Fibroblast of lung (primary cell): ENCODE results near the gene COL19A1. TPM values are rescaled to one million over a fixed set of nuclear protein-coding genes. Genes with fewer than 3 reads are reported as not detected.

ENCODE experiments used
- DNase-seq, 2 donors: peaks; one replicate each; pipeline versions ENCODE4 v3.0.0 to v3.0.0-alpha.2; 2010; ENCODE audit warnings: low read depth in 2 of 2
- H2AFZ ChIP-seq: 2 replicates; pipeline ENCODE4 v1.5.1; 2012; ENCODE audit warnings: low read length, control low read depth, inconsistent platforms
- H3K27ac ChIP-seq: 2 replicates; pipeline ENCODE4 v1.5.1; 2011; ENCODE audit warnings: low read length, control low read depth; ENCODE audit not compliant: insufficient read depth
- H3K27me3 ChIP-seq: 2 replicates; pipeline ENCODE4 v1.5.1; 2011; ENCODE audit warnings: mild to moderate bottlenecking, low read length; ENCODE audit not compliant: control insufficient read depth, insufficient read depth
- H3K36me3 ChIP-seq: 2 replicates; pipeline ENCODE4 v1.5.1; 2011; ENCODE audit warnings: low read length; ENCODE audit not compliant: control insufficient read depth, insufficient read depth
- H3K4me1 ChIP-seq: 2 replicates; pipeline ENCODE4 v1.5.1; 2011; ENCODE audit warnings: low read length; ENCODE audit not compliant: control insufficient read depth, insufficient read depth; ENCODE audit errors: extremely low read depth
- H3K4me2 ChIP-seq: 2 replicates; pipeline ENCODE4 v1.5.1; 2011; ENCODE audit warnings: low read length, control low read depth; ENCODE audit not compliant: insufficient read depth; ENCODE audit errors: extremely low read depth
- H3K4me3 ChIP-seq, 4 experiments: fragments of 200-600 bp in 1 of 4; sonication (generic) in 1 of 4; replicated peaks in 1 of 4; 2 replicates each; pipeline ENCODE4 v1.5.1; 2011 to 2016; ENCODE audit warnings: low read length in 4 of 4, low read depth in 3 of 4, mild to moderate bottlenecking in 3 of 4, control low read depth in 2 of 4, inconsistent platforms in 1 of 4, mixed read lengths in 1 of 4; ENCODE audit not compliant: insufficient read depth in 1 of 4; ENCODE audit errors: control extremely low read depth in 1 of 4
- H3K79me2 ChIP-seq: 2 replicates; pipeline ENCODE4 v1.5.1; 2012; ENCODE audit warnings: mild to moderate bottlenecking, low read length, inconsistent platforms; ENCODE audit not compliant: control insufficient read depth, insufficient read depth
- H3K9ac ChIP-seq: 2 replicates; pipeline ENCODE4 v1.5.1; 2011; ENCODE audit warnings: mild to moderate bottlenecking, low read length, control low read depth; ENCODE audit not compliant: insufficient read depth
- H3K9me3 ChIP-seq: 2 replicates; pipeline ENCODE4 v1.5.1; 2012; ENCODE audit warnings: low read depth, low read length; ENCODE audit not compliant: control insufficient read depth, insufficient read depth
- H4K20me1 ChIP-seq: 2 replicates; pipeline ENCODE4 v1.5.1; 2011; ENCODE audit warnings: low read length; ENCODE audit not compliant: control insufficient read depth, insufficient read depth; ENCODE audit errors: extremely low read depth
- CTCF ChIP-seq, 2 donors: IDR thresholded peaks in 1 of 2; conservative IDR thresholded peaks in 1 of 2; 1 replicate in 1 of 2; 2 replicates in 1 of 2; pipeline ENCODE4 v1.5.1; 2011 to 2012; ENCODE audit warnings: low read length in 2 of 2, control low read depth in 1 of 2, inconsistent platforms in 1 of 2, low read depth in 1 of 2, mild to moderate bottlenecking in 1 of 2
- EZH2 ChIP-seq: IDR thresholded peaks from 2 replicates; pipeline ENCODE4 v1.5.1; 2012; ENCODE audit warnings: low read length, control low read depth, mild to moderate bottlenecking; ENCODE audit errors: missing control alignments
- polyA plus RNA-seq, 2 donors: library from polyadenylated mRNA; depleted of rRNA in 1 of 2; stranded (reverse) in 1 of 2; unstranded in 1 of 2; fragments of >200 nt; gene quantifications; 2 replicates each; pipeline ENCODE4 v1.2.1, GENCODE V29; 2011 to 2012; ENCODE audit warnings: missing spikeins in 1 of 2
- total RNA-seq: library from RNA; depleted of rRNA; stranded (reverse); fragments of >200 nt; gene quantifications from 2 replicates; pipeline ENCODE4 v1.2.1, GENCODE V29; 2014

The COL19A1 gene
- total and polyA plus RNA-seq, 2 donors (not counting 1 experiment from before 2014, with no cell fraction given), result 0.01 TPM; not detected in 1

- no peaks in the 10 kb centered on the region for H3K79me2 ChIP-seq
- no peak overlapping the region for H3K9ac ChIP-seq
- no peaks in the 10 kb centered on the region for H3K36me3 ChIP-seq
- no peak for DNase-seq
- no peak for TF ChIP-seq EZH2
- no peak for TF ChIP-seq CTCF (conservative IDR thresholded peaks at IDR 0.05 in 1 of 2, IDR thresholded peaks at IDR 0.05 in 1 of 2; ENCODE audit: low read depth in 1 of 2, low read length in 2 of 2)
- H3K27ac ChIP-seq, result no peak overlapping the region
- H3K4me1 ChIP-seq, result no peaks in the 10 kb centered on the region
- H4K20me1 ChIP-seq, result no peaks in the 10 kb centered on the region
- no peaks in the 10 kb centered on the region for H3K9me3 ChIP-seq
- H3K4me3 ChIP-seq, result no peak overlapping the region
- no peaks in the 10 kb centered on the region for H3K27me3 ChIP-seq
- H3K4me2 ChIP-seq, result no peak overlapping the region
- no peak overlapping the region for H2AFZ ChIP-seq
Measured at GRCh38 chr6:70142034-70142433, 275.7 kb downstream of the COL19A1 start.

- no peaks in the 10 kb centered on the region for H3K27me3 ChIP-seq
- H3K36me3 ChIP-seq, result no peaks in the 10 kb centered on the region
- TF ChIP-seq EZH2 (no peak), CTCF (conservative IDR thresholded peaks at IDR 0.05 in 1 of 2, IDR thresholded peaks at IDR 0.05 in 1 of 2; ENCODE audit: low read depth in 1 of 2, low read length in 2 of 2) (no peak)
- no peaks in the 10 kb centered on the region for H3K4me1 ChIP-seq
- H3K9me3 ChIP-seq, result no peaks in the 10 kb centered on the region
- no peak overlapping the region for H3K9ac ChIP-seq
- no peak overlapping the region for H3K27ac ChIP-seq
- no peak overlapping the region for H3K4me2 ChIP-seq
- no peaks in the 10 kb centered on the region for H3K79me2 ChIP-seq
- H2AFZ ChIP-seq, result no peak overlapping the region
- H4K20me1 ChIP-seq, result no peaks in the 10 kb centered on the region
- H3K4me3 ChIP-seq, result no peak overlapping the region
- DNase-seq, result no peak
Measured at GRCh38 chr6:70145178-70145577, 278.8 kb downstream of the COL19A1 start.

- no peak for TF ChIP-seq EZH2
- no peak for TF ChIP-seq CTCF (conservative IDR thresholded peaks at IDR 0.05 in 1 of 2, IDR thresholded peaks at IDR 0.05 in 1 of 2; ENCODE audit: low read depth in 1 of 2, low read length in 2 of 2)
- H3K9ac ChIP-seq, result no peak overlapping the region
- H2AFZ ChIP-seq, result no peak overlapping the region
- H3K4me3 ChIP-seq, result no peak overlapping the region
- H3K27ac ChIP-seq, result no peak overlapping the region
- DNase-seq, result no peak
- no peaks in the 10 kb centered on the region for H3K27me3 ChIP-seq
- no peaks in the 10 kb centered on the region for H3K9me3 ChIP-seq
- H3K79me2 ChIP-seq, result no peaks in the 10 kb centered on the region
- H3K4me1 ChIP-seq, result no peaks in the 10 kb centered on the region
- H3K36me3 ChIP-seq, result no peaks in the 10 kb centered on the region
- no peaks in the 10 kb centered on the region for H4K20me1 ChIP-seq
- H3K4me2 ChIP-seq, result no peak overlapping the region
Measured at GRCh38 chr6:70149209-70149788, 282.9 kb downstream of the COL19A1 start.
